ENCODE data around the gene KIR2DL1.
"Not testable (repeated sequence)": the region's sequence is repeated elsewhere in the genome, so short reads cannot be mapped to it uniquely, and the experiment has no call there.

Gene KIR2DL1

GRCh38 chr19:54769646-54770045 is at the start of gene KIR2DL1:
KIR2DL1 (plus strand) TSS chr19:54769793; CDS start chr19:54769851, 58 bp downstream.
- DNase-seq (ENCODE audit: low read depth) = not testable (repeated sequence)

GRCh38 chr19:54724142-54724541 is 45.5 kb upstream of the KIR2DL1 start, which contains the start of gene KIR3DL3:
KIR3DL3 (plus strand) TSS chr19:54724442; CDS start chr19:54724497, 55 bp downstream.
- no peak for DNase-seq (ENCODE audit: low read depth)

GRCh38 chr19:54724644-54725043 is 44.9 kb upstream of the KIR2DL1 start:
- no peak for DNase-seq (ENCODE audit: low read depth)

GRCh38 chr19:54725321-54725720 is 44.3 kb upstream of the KIR2DL1 start:
- DNase-seq (ENCODE audit: low read depth) = no peak

- DNase-seq (ENCODE audit: low read depth) = no peak
These were observed 42.0 kb upstream of the KIR2DL1 start for GRCh38 chr19:54727562-54727961.

- no peak for DNase-seq (ENCODE audit: low read depth)
These were observed 41.4 kb upstream of the KIR2DL1 start for GRCh38 chr19:54728167-54728566.

GRCh38 chr19:54729416-54730188 is 40.0 kb upstream of the KIR2DL1 start:
- no peak for DNase-seq (ENCODE audit: low read depth)

- no peak for DNase-seq (ENCODE audit: low read depth)
These were observed 38.4 kb upstream of the KIR2DL1 start for GRCh38 chr19:54731191-54731590.

- not testable (repeated sequence) for DNase-seq (ENCODE audit: low read depth)
These were observed 31.3 kb upstream of the KIR2DL1 start, which contains the start of gene KIR2DL3 for GRCh38 chr19:54738306-54738705. KIR2DL3 (plus strand) TSS chr19:54738513; CDS start chr19:54738546, 33 bp downstream.

- no peak for DNase-seq (ENCODE audit: low read depth)
These were observed 30.9 kb upstream of the KIR2DL1 start for GRCh38 chr19:54738715-54739114.

GRCh38 chr19:54739587-54740497 is 29.8 kb upstream of the KIR2DL1 start:
- DNase-seq (ENCODE audit: low read depth) = no peak

- DNase-seq (ENCODE audit: low read depth) = not testable (repeated sequence)
These were observed 27.6 kb upstream of the KIR2DL1 start for GRCh38 chr19:54741950-54742349.

- DNase-seq (ENCODE audit: low read depth) = not testable (repeated sequence)
These were observed 25.5 kb upstream of the KIR2DL1 start for GRCh38 chr19:54744080-54744479.

GRCh38 chr19:54747614-54748322 is 21.8 kb upstream of the KIR2DL1 start:
- not testable (repeated sequence) for DNase-seq (ENCODE audit: low read depth)

GRCh38 chr19:54750276-54750675 is 19.3 kb upstream of the KIR2DL1 start:
- DNase-seq (ENCODE audit: low read depth) = not testable (repeated sequence)

GRCh38 chr19:54756204-54757110 is 13.1 kb upstream of the KIR2DL1 start:
- DNase-seq (ENCODE audit: low read depth) = not testable (repeated sequence)

GRCh38 chr19:54758577-54758976 is 11.0 kb upstream of the KIR2DL1 start:
- DNase-seq (ENCODE audit: low read depth) = not testable (repeated sequence)

GRCh38 chr19:54764219-54764618 is 5.4 kb upstream of the KIR2DL1 start:
- not testable (repeated sequence) for DNase-seq (ENCODE audit: low read depth)

GRCh38 chr19:54766464-54766863 is 3.1 kb upstream of the KIR2DL1 start:
- DNase-seq (ENCODE audit: low read depth) = not testable (repeated sequence)

- not testable (repeated sequence) for DNase-seq (ENCODE audit: low read depth)
These were observed 918 bp downstream of the KIR2DL1 start for GRCh38 chr19:54770511-54770910.
